IMR-90 (cell line): ENCODE results near the gene KRABD2.
"Not testable (repeated sequence)": the region's sequence is repeated elsewhere in the genome, so short reads cannot be mapped to it uniquely, and the experiment has no call there.

Source experiments
- ATAC-seq: fragments of 200-7000 bp; cut with Tn5 transposase; 2 replicates; pipeline ENCODE4 v1.9.1; 2020; ENCODE audit warnings: low read depth, mild to moderate bottlenecking, moderate library complexity
- BruUV-seq: library from RNA; stranded (reverse); fragments of 400-500 nt; replicated peaks from 2 replicates; lab custom pipeline; 2021; lab: Mats Ljungman, UMichigan
- CTCF ChIA-PET: fragments of 300-600 bp; formaldehyde crosslinking; extraction: SDS; loops from one replicate; lab custom pipeline; 2021; ENCODE audit warnings: antibody characterized with exemption; lab: Yijun Ruan, JAX
- POLR2A ChIA-PET: fragments of 300-600 bp; sonication (Branson Sonifier 250); formaldehyde crosslinking; loops from one replicate; lab custom pipeline; 2022; ENCODE audit warnings: antibody characterized with exemption; ENCODE audit not compliant: unreplicated experiment; lab: Charles Lee
- DNase-seq: peaks from one replicate; pipeline ENCODE4 v3.0.0; 2013
- H2AFZ ChIP-seq: replicated peaks from 2 replicates; pipeline ENCODE3; 2013; ENCODE audit warnings: low read length, mild to moderate bottlenecking; ENCODE audit not compliant: poor library complexity
- H2AK5ac ChIP-seq: 2 replicates; pipeline ENCODE4 v1.6.1; 2013; ENCODE audit warnings: low read depth, low read length, inconsistent platforms
- H2AK9ac ChIP-seq: replicated peaks from 2 replicates; pipeline ENCODE3; 2013; ENCODE audit warnings: mild to moderate bottlenecking, low read depth, low read length, moderate library complexity; ENCODE audit not compliant: poor library complexity
- H2BK120ac ChIP-seq: 2 replicates; pipeline ENCODE4 v1.6.1; 2013; ENCODE audit warnings: low read depth, low read length, inconsistent platforms
- H2BK15ac ChIP-seq: 3 replicates; pipeline ENCODE4 v1.6.1; 2013; ENCODE audit warnings: low read depth, low read length, inconsistent platforms
- H2BK20ac ChIP-seq: 2 replicates; pipeline ENCODE4 v1.6.1; 2013; ENCODE audit warnings: low read depth, mild to moderate bottlenecking, inconsistent platforms, low read length, moderate library complexity
- H2BK5ac ChIP-seq: 2 replicates; pipeline ENCODE4 v1.6.1; 2013; ENCODE audit warnings: mild to moderate bottlenecking, low read depth, low read length, inconsistent platforms; ENCODE audit not compliant: poor library complexity, severe bottlenecking
- H3K14ac ChIP-seq: replicated peaks from 2 replicates; pipeline ENCODE4 v1.6.1; 2013; ENCODE audit warnings: low read depth, low read length, inconsistent platforms
- H3K18ac ChIP-seq: 2 replicates; pipeline ENCODE4 v1.6.1; 2013; ENCODE audit warnings: low read depth, low read length, control low read depth
- H3K23ac ChIP-seq: 2 replicates; pipeline ENCODE4 v1.6.1; 2013; ENCODE audit warnings: low read depth, low read length, inconsistent platforms
- H3K27ac ChIP-seq: 2 replicates; pipeline ENCODE4 v1.5.1; 2013; ENCODE audit warnings: mild to moderate bottlenecking, control low read depth, low read length; ENCODE audit not compliant: insufficient read depth
- H3K27me3 ChIP-seq: 2 replicates; pipeline ENCODE4 v1.6.1; 2013; ENCODE audit warnings: low read length; ENCODE audit not compliant: control insufficient read depth, insufficient read depth
- H3K36me3 ChIP-seq: 2 replicates; pipeline ENCODE4 v1.6.1; 2013; ENCODE audit warnings: low read length, mixed read lengths; ENCODE audit not compliant: control insufficient read depth, insufficient read depth
- H3K4ac ChIP-seq: 2 replicates; pipeline ENCODE4 v1.6.1; 2013; ENCODE audit warnings: low read depth, low read length, inconsistent platforms
- H3K4me1 ChIP-seq: 2 replicates; pipeline ENCODE4 v1.6.1; 2013; ENCODE audit warnings: low read length, mixed read lengths; ENCODE audit not compliant: control insufficient read depth, insufficient read depth
- H3K4me2 ChIP-seq: 2 replicates; pipeline ENCODE4 v1.6.1; 2013; ENCODE audit warnings: low read depth, mild to moderate bottlenecking, control low read depth, low read length, moderate library complexity
- H3K4me3 ChIP-seq: 2 replicates; pipeline ENCODE4 v1.5.1; 2013; ENCODE audit warnings: low read depth, mild to moderate bottlenecking, control low read depth, low read length, moderate library complexity; ENCODE audit not compliant: insufficient read depth
- H3K56ac ChIP-seq: 2 replicates; pipeline ENCODE4 v1.6.1; 2013; ENCODE audit warnings: low read length, inconsistent platforms; ENCODE audit not compliant: insufficient read depth; ENCODE audit errors: extremely low read depth
- H3K79me1 ChIP-seq, 2 experiments: 2 replicates each; pipeline ENCODE4 v1.6.1; 2013; ENCODE audit warnings: low read length in 2 of 2, inconsistent platforms in 1 of 2, low read depth in 1 of 2
- H3K9ac ChIP-seq: 2 replicates; pipeline ENCODE4 v1.6.1; 2013; ENCODE audit warnings: low read depth, low read length, control low read depth
- H3K9me1 ChIP-seq: 2 replicates; pipeline ENCODE4 v1.6.1; 2013; ENCODE audit warnings: low read length, inconsistent platforms; ENCODE audit not compliant: insufficient read depth
- H3K9me3 ChIP-seq: 2 replicates; pipeline ENCODE4 v1.6.1; 2013; ENCODE audit warnings: low read length; ENCODE audit not compliant: control insufficient read depth, insufficient read depth
- H4K20me1 ChIP-seq: 2 replicates; pipeline ENCODE4 v1.6.1; 2013; ENCODE audit warnings: low read length, inconsistent platforms; ENCODE audit not compliant: insufficient read depth
- H4K5ac ChIP-seq: 2 replicates; pipeline ENCODE4 v1.6.1; 2013; ENCODE audit warnings: mild to moderate bottlenecking, low read depth, low read length, control low read depth
- H4K8ac ChIP-seq, 2 experiments: 2 replicates each; pipeline ENCODE4 v1.6.1; 2013; ENCODE audit warnings: low read depth in 2 of 2, low read length in 2 of 2, control low read depth in 1 of 2, inconsistent platforms in 1 of 2
- H4K91ac ChIP-seq: 2 replicates; pipeline ENCODE4 v1.6.1; 2013; ENCODE audit warnings: low read depth, low read length, inconsistent platforms; ENCODE audit not compliant: insufficient read depth
- CEBPB ChIP-seq: IDR thresholded peaks from 2 replicates; pipeline ENCODE4 v1.6.1; 2012; ENCODE audit warnings: low read depth, low read length, improper control_type of control experiment
- CTCF ChIP-seq: conservative IDR thresholded peaks from 2 replicates; pipeline ENCODE4 v1.5.1; 2012; ENCODE audit warnings: mild to moderate bottlenecking, low read depth, low read length, improper control_type of control experiment
- FOS ChIP-seq: fragments of 150-350 bp; IDR thresholded peaks from 2 replicates; pipeline ENCODE4 v1.6.1; 2016; ENCODE audit warnings: low read depth, low read length
- MAFK ChIP-seq: IDR thresholded peaks from 2 replicates; pipeline ENCODE4 v1.6.1; 2012; ENCODE audit warnings: low read depth, low read length, improper control_type of control experiment
- MXI1 ChIP-seq: IDR thresholded peaks from 2 replicates; pipeline ENCODE4 v1.6.1; 2012; ENCODE audit warnings: low read depth, mild to moderate bottlenecking, low read length, moderate library complexity, borderline replicate concordance
- NFE2L2 ChIP-seq: fragments of 150-350 bp; IDR thresholded peaks from 2 replicates; pipeline ENCODE4 v1.6.1; 2016; ENCODE audit warnings: low read depth, mild to moderate bottlenecking, low read length
- POLR2A ChIP-seq: IDR thresholded peaks from 2 replicates; pipeline ENCODE4 v1.6.1; 2012; ENCODE audit warnings: mild to moderate bottlenecking, low read depth, low read length
- RAD21 ChIP-seq: IDR thresholded peaks from 2 replicates; pipeline ENCODE4 v1.6.1; 2012; ENCODE audit warnings: low read length, improper control_type of control experiment
- RCOR1 ChIP-seq: IDR thresholded peaks from 2 replicates; pipeline ENCODE4 v1.6.1; 2012; ENCODE audit warnings: mild to moderate bottlenecking, low read length, improper control_type of control experiment; ENCODE audit not compliant: insufficient replicate concordance
- WGBS, 2 experiments: methylation state at CpG; one replicate each; pipeline versions ENCODE4 v1.1.5 to v1.1.7; 2013; ENCODE audit warnings: missing lambda C conversion rate in 2 of 2; ENCODE audit not compliant: insufficient read length in 1 of 2; ENCODE audit errors: extremely low coverage in 2 of 2; 5-methylcytosine and 5-hydroxymethylcytosine counted together
- dilution Hi-C: fragments of 300-500 bp; cut with HindIII; formaldehyde crosslinking; loops from one replicate; pipeline ENCODE4 v1.14.3; 2018; ENCODE audit warnings: low sequenced_read_pairs; ENCODE audit not compliant: unreplicated experiment
- in situ Hi-C: fragments of 300-500 bp; cut with MboI; formaldehyde crosslinking; loops from 3 replicates; pipeline ENCODE4 v1.14.3; 2019; ENCODE audit warnings: low sequenced_read_pairs, inconsistent platforms, mixed read lengths
- intact Hi-C: fragments of 100-400 bp; cut with micrococcal nuclease; formaldehyde crosslinking; loops from 2 replicates; pipeline ENCODE4 v1.10.0; 2022

Gene KRABD2

GRCh38 chr17:8397636-8398035 lies 21.1 kb upstream of the KRABD2 start, which contains the start of gene RNF222:
RNF222 (minus strand) TSS chr17:8397827; CDS start chr17:8393461, 4,366 bp downstream.
- Histone ChIP-seq H2AK9ac (no peak within 1 kb of the TSS), H3K4me1 (0 out of 2 replicates have a peak, but pooled peaks cover 2% of the 10 kb centered on the region), H3K9me1 (no peaks in the 10 kb centered on the region), H4K91ac (no peak within 1 kb of the TSS), H3K56ac (no peak within 1 kb of the TSS), H4K20me1 (no peaks in the 10 kb centered on the region), H3K18ac (no peak within 1 kb of the TSS), H4K8ac (no peak within 1 kb of the TSS), H2AFZ (no peak within 1 kb of the TSS), H3K4me2 (no peak within 1 kb of the TSS), H3K36me3 (no peaks in the 10 kb centered on the region), H4K5ac (no peak within 1 kb of the TSS), H2BK15ac (no peak within 1 kb of the TSS), H2BK5ac (no peak within 1 kb of the TSS), H3K9me3 (no peaks in the 10 kb centered on the region), H2BK120ac (no peak within 1 kb of the TSS), H2AK5ac (no peak within 1 kb of the TSS), H3K9ac (no peak within 1 kb of the TSS), H3K4me3 (no peak within 1 kb of the TSS), H3K14ac (no peak within 1 kb of the TSS), H3K27ac (no peak within 1 kb of the TSS), H3K79me1 (no peaks in the 10 kb centered on the region), H3K27me3 (peaks cover 39% of the 10 kb centered on the region), H3K4ac (no peak within 1 kb of the TSS), H3K23ac (no peak within 1 kb of the TSS), H2BK20ac (no peak within 1 kb of the TSS)
- POLR2A ChIA-PET, result no interaction called here
- intact Hi-C loops, result no loop called here
- CTCF ChIA-PET, result no interaction called here
- 66% methylated on average over 6 of the region's 13 CpGs; no CpG with 5 or more reads in 1 of the 2 experiments for WGBS, 2 experiments
- in situ Hi-C loops, result no loop called here
- TF ChIP-seq MXI1 (no peak), FOS (no peak), MAFK (no peak), RCOR1 (no peak), CTCF (no peak), NFE2L2 (no peak), RAD21 (no peak), CEBPB (no peak), POLR2A (no peak)
- ATAC-seq (no peak), DNase-seq (no peak)
- no TSS peak for BruUV-seq
- dilution Hi-C loops, result no loop called here

DNA sequence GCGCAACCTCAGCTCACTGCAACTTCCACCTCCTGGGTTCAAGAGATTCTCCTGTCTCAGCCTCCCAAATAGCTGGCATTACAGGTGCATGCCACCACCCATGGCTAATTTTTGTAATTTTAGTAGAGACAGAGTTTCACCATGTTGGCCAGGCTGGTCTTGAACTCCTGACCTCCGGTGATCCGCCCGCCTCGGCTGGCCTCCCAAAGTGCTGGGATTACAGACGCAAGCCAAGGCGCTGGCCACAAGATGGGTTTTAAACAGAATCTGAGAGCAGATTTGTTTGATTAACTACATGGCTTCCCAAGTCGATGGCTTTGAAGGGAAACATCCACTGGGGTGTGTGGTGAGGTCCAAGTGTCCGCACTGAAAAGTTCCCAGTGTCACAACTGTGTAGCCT lies 18.0 kb upstream of the KRABD2 start:
- not testable (repeated sequence) for BruUV-seq, H3K79me1 ChIP-seq
- CTCF ChIA-PET, result interaction anchor here (0.5 to 0.7 kb wide), 2 partner anchors 215 to 265 kb away, joined by 3 read pairs; no protein-coding TSS in a partner anchor

More for the DNA sequence above, 18.0 kb upstream of the KRABD2 start:
- H2BK120ac ChIP-seq, H4K5ac ChIP-seq, H2BK20ac ChIP-seq, H2AFZ ChIP-seq, H3K4me1 ChIP-seq, in situ Hi-C loops, POLR2A ChIA-PET, ATAC-seq, H2AK9ac ChIP-seq, H3K4me2 ChIP-seq, H3K36me3 ChIP-seq, H2BK15ac ChIP-seq, H3K4ac ChIP-seq, H3K4me3 ChIP-seq, H3K23ac ChIP-seq, H2AK5ac ChIP-seq, dilution Hi-C loops, H4K91ac ChIP-seq, H3K18ac ChIP-seq, H3K14ac ChIP-seq, H2BK5ac ChIP-seq, H3K9me3 ChIP-seq, H4K20me1 ChIP-seq, H3K27ac ChIP-seq, H3K9ac ChIP-seq, H4K8ac ChIP-seq, H3K9me1 ChIP-seq, DNase-seq, intact Hi-C loops, H3K56ac ChIP-seq: not testable (repeated sequence)
- H3K27me3 ChIP-seq, result peaks cover 28% of the 10 kb centered on the region
- 81% methylated on average over 6 of the region's 9 CpGs; no CpG with 5 or more reads in 1 of the 2 experiments for WGBS, 2 experiments
